Measurements from ENCODE around the gene TSPEAR.
"Not testable (repeated sequence)": the region's sequence is repeated elsewhere in the genome, so short reads cannot be mapped to it uniquely, and the experiment has no call there.

TSPEAR gene

GRCh38 chr21:44656868-44657267 lies 54.5 kb downstream of the TSPEAR start:
- no peak for DNase-seq (ENCODE audit: extremely low read depth in 1 of 2, low read depth in 1 of 2)

GRCh38 chr21:44654576-44655175 lies 56.7 kb downstream of the TSPEAR start, which contains the start of gene KRTAP12-4:
Gene KRTAP12-4 (minus strand): TSS chr21:44654659. CDS start chr21:44654614, 45 bp downstream.
- DNase-seq (ENCODE audit: extremely low read depth in 1 of 2, low read depth in 1 of 2): no peak

GRCh38 chr21:44653656-44654575 lies 57.5 kb downstream of the TSPEAR start:
- no peak for DNase-seq (ENCODE audit: extremely low read depth in 1 of 2, low read depth in 1 of 2)

- no peak for DNase-seq (ENCODE audit: extremely low read depth in 1 of 2, low read depth in 1 of 2)
These were observed 58.2 kb downstream of the TSPEAR start for GRCh38 chr21:44653123-44653522.

- DNase-seq (ENCODE audit: extremely low read depth in 1 of 2, low read depth in 1 of 2): no peak
These were observed 60.2 kb downstream of the TSPEAR start for GRCh38 chr21:44650973-44651675.

- DNase-seq (ENCODE audit: extremely low read depth in 1 of 2, low read depth in 1 of 2): no peak
These were observed 61.0 kb downstream of the TSPEAR start for GRCh38 chr21:44650265-44650972.

GRCh38 chr21:44649521-44650100 lies 61.8 kb downstream of the TSPEAR start:
- no peak for DNase-seq (ENCODE audit: extremely low read depth in 1 of 2, low read depth in 1 of 2)

- DNase-seq (ENCODE audit: extremely low read depth in 1 of 2, low read depth in 1 of 2): no peak
These were observed 62.6 kb downstream of the TSPEAR start for GRCh38 chr21:44648557-44649311.

GRCh38 chr21:44647222-44647552 lies 64.2 kb downstream of the TSPEAR start:
- DNase-seq (ENCODE audit: extremely low read depth in 1 of 2, low read depth in 1 of 2): no peak

- DNase-seq (ENCODE audit: extremely low read depth in 1 of 2, low read depth in 1 of 2): not testable (repeated sequence)
These were observed 64.8 kb downstream of the TSPEAR start, which contains the start of gene KRTAP10-11 for GRCh38 chr21:44646366-44647221. Gene KRTAP10-11 (plus strand): TSS chr21:44646414. CDS start chr21:44646459, 45 bp downstream.

- DNase-seq (ENCODE audit: extremely low read depth in 1 of 2, low read depth in 1 of 2): no peak
These were observed 66.5 kb downstream of the TSPEAR start for GRCh38 chr21:44644878-44645277.

- DNase-seq (ENCODE audit: extremely low read depth in 1 of 2, low read depth in 1 of 2): no peak
These were observed 67.5 kb downstream of the TSPEAR start for GRCh38 chr21:44643741-44644310.

- no peak for DNase-seq (ENCODE audit: extremely low read depth in 1 of 2, low read depth in 1 of 2)
These were observed 70.6 kb downstream of the TSPEAR start for GRCh38 chr21:44640761-44641160.

- DNase-seq (ENCODE audit: extremely low read depth in 1 of 2, low read depth in 1 of 2): no peak
These were observed 72.1 kb downstream of the TSPEAR start for GRCh38 chr21:44639331-44639655.

- not testable (repeated sequence) for DNase-seq (ENCODE audit: extremely low read depth in 1 of 2, low read depth in 1 of 2)
These were observed 72.7 kb downstream of the TSPEAR start for GRCh38 chr21:44638506-44639330.

- not testable (repeated sequence) for DNase-seq (ENCODE audit: extremely low read depth in 1 of 2, low read depth in 1 of 2)
These were observed 73.5 kb downstream of the TSPEAR start for GRCh38 chr21:44637851-44638348.

GRCh38 chr21:44637018-44637850 lies 74.1 kb downstream of the TSPEAR start, which contains the start of gene KRTAP10-10:
Gene KRTAP10-10 (plus strand): TSS chr21:44637356. CDS start chr21:44637418, 62 bp downstream.
- no peak for DNase-seq (ENCODE audit: extremely low read depth in 1 of 2, low read depth in 1 of 2)
